Keratinocyte (primary cell): ENCODE measurements around the gene USP14. TPM values are rescaled to one million over a fixed set of nuclear protein-coding genes. Genes with fewer than 3 reads are reported as not detected.

Source experiments
- DNase-seq: peaks from one replicate; pipeline ENCODE4 v3.0.0-alpha.2; 2011; ENCODE audit warnings: low read depth, missing footprints, low spot score
- FAIRE-seq: peaks from 2 replicates; lab custom pipeline; 2011; peaks lifted over from hg19 to GRCh38; lab: Jason Lieb, UNC
- H2AFZ ChIP-seq: 2 replicates; pipeline ENCODE4 v1.6.0; 2012; ENCODE audit warnings: low read length, control low read depth, inconsistent platforms; ENCODE audit not compliant: control insufficient read depth
- H3K27ac ChIP-seq: 2 replicates; pipeline ENCODE4 v1.5.1; 2011; ENCODE audit warnings: low read length; ENCODE audit not compliant: control insufficient read depth, insufficient read depth
- H3K27me3 ChIP-seq: 3 replicates; pipeline ENCODE4 v1.6.0; 2011; ENCODE audit warnings: low read length; ENCODE audit not compliant: control insufficient read depth, insufficient read depth; ENCODE audit errors: extremely low read depth
- H3K36me3 ChIP-seq, 2 experiments: 2 replicates in 1 of 2; 3 replicates in 1 of 2; pipeline ENCODE4 v1.5.1; 2011; ENCODE audit warnings: low read length in 2 of 2, mild to moderate bottlenecking in 1 of 2; ENCODE audit not compliant: control insufficient read depth in 2 of 2, insufficient read depth in 2 of 2; ENCODE audit errors: extremely low read depth in 1 of 2
- H3K4me1 ChIP-seq: 3 replicates; pipeline ENCODE4 v1.5.1; 2011; ENCODE audit warnings: low read length; ENCODE audit not compliant: control insufficient read depth, insufficient read depth; ENCODE audit errors: extremely low read depth
- H3K4me2 ChIP-seq: 3 replicates; pipeline ENCODE4 v1.6.0; 2011; ENCODE audit warnings: low read depth, low read length; ENCODE audit not compliant: control insufficient read depth, insufficient read depth; ENCODE audit errors: extremely low read depth
- H3K4me3 ChIP-seq, 3 experiments: fragments of 200-600 bp in 1 of 3; sonication (generic) in 1 of 3; 2 replicates in 2 of 3; 3 replicates in 1 of 3; pipeline ENCODE4 v1.5.1; 2011 to 2016; ENCODE audit warnings: low read length in 3 of 3, mild to moderate bottlenecking in 3 of 3, control low read depth in 2 of 3, inconsistent platforms in 1 of 3, low read depth in 1 of 3, mixed read lengths in 1 of 3, mixed run types in 1 of 3, moderate library complexity in 1 of 3; ENCODE audit not compliant: control insufficient read depth in 2 of 3, insufficient read depth in 2 of 3; ENCODE audit errors: extremely low read depth in 1 of 3
- H3K79me2 ChIP-seq: 2 replicates; pipeline ENCODE4 v1.6.0; 2012; ENCODE audit warnings: low read length; ENCODE audit not compliant: control insufficient read depth, insufficient read depth
- H3K9ac ChIP-seq: 3 replicates; pipeline ENCODE4 v1.6.0; 2011; ENCODE audit warnings: low read length; ENCODE audit not compliant: control insufficient read depth, insufficient read depth; ENCODE audit errors: extremely low read depth
- H3K9me1 ChIP-seq: 3 replicates; pipeline ENCODE4 v1.6.0; 2011; ENCODE audit warnings: low read length; ENCODE audit not compliant: control insufficient read depth, insufficient read depth; ENCODE audit errors: extremely low read depth
- H3K9me3 ChIP-seq: 2 replicates; pipeline ENCODE4 v1.5.1; 2012; ENCODE audit warnings: low read depth, low read length; ENCODE audit not compliant: control insufficient read depth
- H4K20me1 ChIP-seq: 3 replicates; pipeline ENCODE4 v1.6.0; 2011; ENCODE audit warnings: low read length; ENCODE audit not compliant: control insufficient read depth, insufficient read depth; ENCODE audit errors: extremely low read depth
- CTCF ChIP-seq, 3 experiments: IDR thresholded peaks in 1 of 3; conservative IDR thresholded peaks in 1 of 3; optimal IDR thresholded peaks in 1 of 3; 2 replicates in 2 of 3; 3 replicates in 1 of 3; pipeline versions ENCODE3 to v1.5.1; 2011; ENCODE audit warnings: low read length in 3 of 3, mild to moderate bottlenecking in 3 of 3, moderate library complexity in 2 of 3, control low read depth in 1 of 3, inconsistent platforms in 1 of 3; ENCODE audit not compliant: insufficient read depth in 2 of 3; ENCODE audit errors: extremely low read depth in 1 of 3
- EZH2 ChIP-seq: IDR thresholded peaks from one replicate; pipeline ENCODE4 v1.6.1; 2012; ENCODE audit warnings: inconsistent platforms, mild to moderate bottlenecking, low read length, moderate library complexity
- dilution Hi-C: fragments of 300-500 bp; cut with MboI; formaldehyde crosslinking; loops from one replicate; pipeline ENCODE4 v1.7.0; 2020; ENCODE audit warnings: low sequenced_read_pairs; ENCODE audit not compliant: extremely low pct_ligation_motif_present
- polyA plus RNA-seq, 5 experiments: library from polyadenylated mRNA; depleted of rRNA in 3 of 5; stranded (reverse) in 3 of 5; stranded (forward) in 1 of 5; unstranded in 1 of 5; fragments of >200 nt; gene quantifications; 1 replicate in 1 of 5; 2 replicates in 3 of 5; 3 replicates in 1 of 5; pipeline versions ENCODE4 v1.2.1 to v1.2.3, GENCODE V29; 2011 to 2012; ENCODE audit warnings: missing spikeins in 2 of 5, low read depth in 1 of 5, low replicate concordance in 1 of 5

USP14 gene
- polyA plus RNA-seq, 1 donor (not counting 4 experiments of a cell fraction or from before 2014, with no cell fraction given): 62.5 TPM

GRCh38 chr18:195651-196050 lies 37.3 kb downstream of the USP14 start:
- Histone ChIP-seq H3K27ac (no peak overlapping the region), H2AFZ (no peak overlapping the region), H3K9ac (no peak overlapping the region), H3K79me2 (peaks cover 37% of the 10 kb centered on the region), H4K20me1 (no peaks in the 10 kb centered on the region), H3K36me3 (peaks cover 6 to 21% of the 10 kb centered on the region in 2 experiments), H3K9me1 (no peaks in the 10 kb centered on the region), H3K4me1 (no peaks in the 10 kb centered on the region), H3K4me2 (no peak overlapping the region), H3K9me3 (no peaks in the 10 kb centered on the region), H3K27me3 (no peaks in the 10 kb centered on the region), H3K4me3 (no peak overlapping the region)
- dilution Hi-C loops: no loop called here
- no peak for DNase-seq
- no peak for FAIRE-seq
- TF ChIP-seq EZH2: no peak
- TF ChIP-seq CTCF (optimal IDR thresholded peaks at IDR 0.05 in 1 of 3, IDR thresholded peaks at IDR 0.05 in 1 of 3, conservative IDR thresholded peaks at IDR 0.05 in 1 of 3; ENCODE audit: extremely low read depth in 1 of 3, insufficient read depth in 2 of 3, low read length in 3 of 3): no peak

- Histone ChIP-seq H3K27me3 (no peaks in the 10 kb centered on the region), H3K9ac (no peak overlapping the region), H2AFZ (no peak overlapping the region), H3K27ac (no peak overlapping the region), H3K36me3 (peaks cover 13 to 27% of the 10 kb centered on the region in 2 experiments), H3K4me1 (no peaks in the 10 kb centered on the region), H3K9me3 (no peaks in the 10 kb centered on the region), H4K20me1 (no peaks in the 10 kb centered on the region), H3K9me1 (no peaks in the 10 kb centered on the region), H3K79me2 (peaks cover 9% of the 10 kb centered on the region), H3K4me2 (no peak overlapping the region), H3K4me3 (no peak overlapping the region)
- TF ChIP-seq EZH2: no peak
- FAIRE-seq (no peak), DNase-seq (no peak)
- dilution Hi-C loops: no loop called here
Measured at GRCh38 chr18:199214-199613, 40.9 kb downstream of the USP14 start.

- no peak overlapping the region for H3K4me3 ChIP-seq
- no peaks in the 10 kb centered on the region for H3K9me1 ChIP-seq
- no peak for TF ChIP-seq EZH2
- no peak for TF ChIP-seq CTCF (optimal IDR thresholded peaks at IDR 0.05 in 1 of 3, IDR thresholded peaks at IDR 0.05 in 1 of 3, conservative IDR thresholded peaks at IDR 0.05 in 1 of 3; ENCODE audit: extremely low read depth in 1 of 3, insufficient read depth in 2 of 3, low read length in 3 of 3)
- no peak overlapping the region for H2AFZ ChIP-seq
- H3K36me3 ChIP-seq: peaks cover 13 to 27% of the 10 kb centered on the region in 2 experiments
- no peak overlapping the region for H3K9ac ChIP-seq
- H3K4me1 ChIP-seq: no peaks in the 10 kb centered on the region
- no peak for FAIRE-seq
- H3K9me3 ChIP-seq: no peaks in the 10 kb centered on the region
- H3K27me3 ChIP-seq: no peaks in the 10 kb centered on the region
- no peak overlapping the region for H3K27ac ChIP-seq
- no peaks in the 10 kb centered on the region for H4K20me1 ChIP-seq
- DNase-seq: no peak
- no peak overlapping the region for H3K4me2 ChIP-seq
- H3K79me2 ChIP-seq: peaks cover 9% of the 10 kb centered on the region
- dilution Hi-C loops: no loop called here
Measured at GRCh38 chr18:199768-200167, 41.4 kb downstream of the USP14 start.
